GM18867 (cell line): ENCODE data around the gene GLI2.

ENCODE experiments used
- ATAC-seq: cut with Tn5 transposase; IDR thresholded peaks from one replicate; pipeline ENCODE4 v1.9.1; 2021; ENCODE audit warnings: mild to moderate bottlenecking, moderate library complexity; ENCODE audit not compliant: unreplicated experiment

The GLI2 gene

DNA sequence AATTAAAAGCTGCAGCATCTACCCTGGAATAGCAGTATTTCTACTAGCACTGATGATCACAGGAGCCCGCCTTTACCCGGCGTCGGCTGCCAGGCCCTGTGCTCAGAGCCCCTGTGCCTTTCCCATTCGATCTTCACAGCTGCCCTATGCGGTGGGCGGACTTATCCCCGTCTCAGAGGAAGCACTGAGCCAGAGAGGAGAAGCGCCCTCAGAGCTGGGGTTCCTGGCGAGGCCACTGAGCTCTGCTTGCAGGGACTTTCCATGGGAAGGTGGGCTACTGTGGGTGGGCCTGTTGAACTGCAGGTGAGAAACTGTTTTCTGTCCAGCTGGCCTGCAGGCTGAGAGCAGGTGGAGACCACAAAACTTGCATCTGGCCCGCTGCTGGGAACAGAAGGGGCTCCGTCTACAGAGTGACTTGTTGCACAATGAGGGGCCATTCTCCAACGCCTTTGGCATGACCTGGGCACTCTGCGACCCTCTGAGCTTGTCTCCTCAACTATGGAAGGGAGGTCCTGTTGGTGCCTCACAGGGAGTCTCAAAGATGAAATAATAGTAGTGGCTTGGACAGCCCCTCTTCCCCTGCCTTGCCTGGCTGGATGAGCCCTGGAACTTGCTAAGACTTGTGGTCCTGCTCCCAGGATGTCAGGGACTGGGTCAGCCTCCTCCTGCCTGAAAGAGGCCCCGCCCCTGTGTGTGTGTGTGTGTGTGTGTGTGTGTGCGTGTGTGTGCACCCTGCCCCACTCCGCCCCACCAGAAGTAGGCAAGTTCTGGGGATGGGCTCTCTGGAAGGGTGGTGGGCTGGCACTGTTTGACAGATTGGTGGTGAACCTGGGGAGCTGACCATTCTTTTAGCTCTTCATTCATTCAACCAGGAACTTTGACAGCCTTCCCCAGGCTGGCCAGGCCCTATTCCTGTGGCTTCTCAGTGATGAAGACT lies 32.7 kb downstream of the GLI2 start:
- no peak for ATAC-seq

DNA sequence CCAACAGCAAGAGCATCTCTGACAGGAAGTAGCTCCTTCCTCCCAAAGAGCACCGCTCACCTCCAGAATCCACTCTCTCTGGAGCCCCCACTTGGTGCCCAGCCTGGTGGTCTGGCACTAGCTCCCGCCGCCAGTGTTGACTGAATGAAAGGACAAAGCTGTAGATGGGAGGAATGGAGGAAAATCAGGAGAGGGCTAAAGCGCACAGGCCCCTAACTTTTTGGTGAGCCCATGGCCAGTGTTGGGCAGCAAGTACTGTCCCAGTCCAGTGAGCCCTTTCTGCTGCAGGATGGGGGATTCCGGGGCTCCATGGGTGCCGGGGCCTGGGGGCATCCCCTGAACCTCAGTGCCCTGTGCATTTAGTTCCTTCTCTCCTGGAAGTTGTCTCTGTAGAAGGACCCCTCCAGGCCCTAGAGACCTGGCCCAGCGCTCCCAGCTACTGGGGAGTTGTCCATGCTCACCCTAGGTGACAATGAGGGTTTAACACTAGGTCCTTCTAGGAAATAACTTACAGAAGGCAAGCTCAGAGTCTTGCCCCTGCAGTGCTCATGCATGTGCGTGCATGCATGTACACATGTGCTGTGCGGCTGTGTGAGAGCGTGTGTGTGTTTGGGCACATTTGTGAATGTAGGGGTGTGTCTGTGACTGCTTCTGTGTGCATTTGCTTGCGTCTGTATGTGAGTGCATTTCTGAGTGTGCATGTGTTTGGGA lies 33.6 kb downstream of the GLI2 start:
- no peak for ATAC-seq

GRCh38 chr2:120769787-120770120 lies 34.1 kb downstream of the GLI2 start:
- ATAC-seq = no peak

DNA sequence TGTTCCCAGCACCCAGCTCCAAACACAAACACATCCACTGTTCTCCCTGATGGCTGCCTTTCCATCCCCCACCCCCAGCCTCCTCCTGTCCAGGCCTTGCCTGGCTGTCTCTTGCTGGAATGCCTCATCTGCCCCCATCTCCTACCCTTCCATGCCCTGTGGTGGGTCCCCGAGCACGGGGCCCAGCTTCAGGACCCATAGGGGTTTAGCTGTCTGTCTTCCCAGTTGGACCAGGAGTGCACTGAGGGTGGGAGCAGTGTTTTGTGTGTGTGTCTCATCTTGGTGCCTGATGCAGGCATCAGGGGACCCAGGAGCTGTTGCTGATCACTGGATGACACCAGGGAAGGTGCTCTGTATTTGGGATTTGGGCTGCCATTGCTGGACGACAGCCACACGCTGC lies 34.5 kb downstream of the GLI2 start:
- ATAC-seq = no peak

DNA sequence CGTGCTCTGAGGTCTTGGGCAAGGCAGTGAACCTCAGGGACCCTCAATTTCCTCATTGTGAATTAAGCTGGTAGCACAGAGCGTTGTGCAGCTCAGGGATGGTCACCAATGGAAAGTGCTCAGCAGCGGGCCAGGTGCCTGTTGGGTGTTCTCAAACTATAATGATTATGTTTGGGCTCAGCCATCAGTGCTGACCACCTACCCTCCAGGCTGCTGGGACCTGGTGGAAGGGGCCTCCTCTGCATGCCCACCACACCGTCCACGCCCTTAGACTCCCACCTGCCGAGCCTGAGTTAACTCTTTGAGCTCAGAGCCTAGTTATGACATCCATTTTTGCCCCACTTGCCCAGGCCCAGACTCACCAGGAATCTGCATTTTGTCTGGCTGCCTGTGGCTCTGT lies 35.0 kb downstream of the GLI2 start:
- ATAC-seq = no peak

- ATAC-seq = no peak
Measured at GRCh38 chr2:120771111-120771780, 35.6 kb downstream of the GLI2 start.

DNA sequence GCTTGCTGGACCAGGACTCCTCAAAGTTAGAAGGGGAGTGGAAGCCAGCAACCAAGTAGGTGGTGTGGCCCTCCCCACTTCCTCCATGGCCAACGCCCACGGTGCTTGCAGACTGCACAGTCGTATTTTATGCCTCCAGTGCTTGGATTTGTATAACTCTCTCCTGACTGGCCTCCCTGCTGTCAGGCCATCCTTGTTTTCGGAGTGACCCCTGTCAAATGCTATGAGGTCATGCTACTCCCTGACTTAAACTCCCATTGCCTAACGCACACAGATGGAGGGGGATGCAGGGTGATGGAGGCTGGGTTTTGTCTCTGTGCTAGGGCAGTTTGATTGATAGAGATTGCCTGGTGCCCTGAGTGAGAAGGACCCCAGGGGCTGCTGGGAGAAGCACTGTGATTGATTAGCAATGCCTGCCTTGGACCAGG lies 36.1 kb downstream of the GLI2 start:
- ATAC-seq = no peak

DNA sequence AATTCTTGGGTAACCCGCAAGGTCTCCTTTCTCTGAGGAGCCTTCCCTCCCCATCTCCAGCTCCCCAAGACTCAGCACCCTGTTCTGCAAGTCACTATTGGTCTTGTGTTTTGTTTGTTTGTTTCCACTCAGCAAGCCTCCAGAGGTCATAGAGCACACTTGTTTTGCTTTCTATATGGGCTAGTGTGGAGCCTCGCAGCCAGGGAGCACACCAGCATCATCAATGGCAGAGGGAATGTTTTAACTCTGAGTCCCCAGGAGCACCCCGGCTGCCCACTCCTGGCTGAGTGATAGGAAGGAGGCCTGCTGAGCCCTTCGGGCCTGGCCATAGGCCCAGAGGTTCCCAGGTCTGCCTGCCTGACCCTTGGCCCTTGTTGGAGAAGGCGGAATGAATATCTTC lies 36.6 kb downstream of the GLI2 start:
- ATAC-seq = no peak

DNA sequence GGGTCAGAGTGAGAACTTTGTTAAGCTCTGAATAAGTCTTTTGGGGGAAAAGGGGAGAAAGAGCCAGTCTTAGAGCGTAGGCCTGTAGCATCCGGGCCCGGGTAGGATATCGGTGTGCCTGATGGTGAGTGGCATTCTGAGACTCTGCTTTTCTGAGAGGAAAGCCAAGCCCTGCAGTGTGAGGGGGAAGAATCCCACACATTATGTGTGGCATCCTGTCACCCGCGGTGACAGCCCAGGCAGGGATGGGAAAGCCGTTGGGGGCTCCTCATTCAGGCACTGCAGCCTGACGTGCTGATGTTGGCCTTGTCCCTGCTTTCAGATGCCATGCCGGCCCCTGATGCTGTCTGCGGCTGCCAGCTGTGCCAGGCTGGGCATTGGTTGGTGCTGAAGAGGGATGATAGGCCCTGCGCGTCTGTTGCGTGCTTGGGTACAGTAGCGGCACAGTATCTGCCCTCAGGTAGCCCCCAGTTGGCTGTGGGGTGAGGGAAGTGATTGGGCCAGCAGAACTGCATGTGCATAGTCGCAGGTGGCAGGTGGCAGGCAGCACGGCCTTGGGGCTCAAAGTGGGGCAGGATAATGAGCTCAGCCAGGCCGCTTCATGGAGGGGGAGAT lies 37.6 kb downstream of the GLI2 start:
- ATAC-seq = no peak

- no peak for ATAC-seq
Measured at GRCh38 chr2:120774557-120775160, 39.0 kb downstream of the GLI2 start.

DNA sequence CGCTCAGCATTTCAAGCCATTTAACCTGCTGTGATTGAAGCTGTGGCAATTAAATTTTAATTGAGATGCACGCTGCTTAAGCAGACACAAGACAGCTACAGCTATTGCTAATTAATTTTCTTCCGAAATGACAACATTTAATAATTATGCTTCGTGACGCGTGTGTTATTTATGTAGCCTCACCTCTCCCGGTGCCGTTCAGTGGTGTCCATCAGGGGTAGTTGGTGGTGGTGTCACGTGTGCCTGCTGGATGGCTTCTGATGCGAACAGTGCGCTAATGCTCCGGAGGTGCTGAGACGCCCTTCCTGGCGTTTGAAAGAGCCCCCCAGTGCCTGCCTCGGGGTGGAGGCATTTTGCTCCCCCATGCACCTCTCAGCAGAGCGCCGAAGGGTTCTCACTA lies 39.5 kb downstream of the GLI2 start:
- ATAC-seq = no peak

- ATAC-seq = no peak
Measured at GRCh38 chr2:120775801-120776589, 40.3 kb downstream of the GLI2 start.

GRCh38 chr2:120776649-120777048 lies 41.0 kb downstream of the GLI2 start:
- ATAC-seq = no peak

DNA sequence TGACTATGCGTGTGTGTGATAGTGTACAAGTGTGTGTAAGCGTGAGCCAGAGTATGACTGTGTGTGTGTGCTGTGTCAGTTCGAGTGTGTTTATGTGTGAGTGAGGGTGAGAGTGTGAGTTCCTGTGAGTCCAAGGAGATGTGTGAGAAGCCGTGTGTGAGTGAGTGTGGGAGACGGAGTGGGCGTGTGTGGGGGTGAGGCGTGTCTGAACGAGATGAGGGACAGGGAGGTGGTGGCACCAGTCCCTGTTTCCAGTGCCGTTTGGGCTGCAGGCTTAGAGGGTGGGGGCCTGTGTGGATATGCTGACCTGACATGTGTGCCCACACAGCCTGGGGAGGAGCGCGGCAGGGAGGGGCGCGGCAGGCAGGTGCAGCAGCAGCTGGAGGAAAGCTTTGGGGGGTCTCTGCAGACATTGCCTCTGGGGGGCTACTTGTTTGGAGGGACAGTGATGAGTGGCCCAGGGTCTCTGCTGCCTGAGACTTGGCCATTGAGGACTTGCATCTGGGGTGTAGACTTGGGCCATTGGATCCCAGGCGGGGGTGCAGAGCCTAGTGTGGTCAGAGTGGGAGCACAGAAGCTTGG lies 41.6 kb downstream of the GLI2 start:
- no peak for ATAC-seq

DNA sequence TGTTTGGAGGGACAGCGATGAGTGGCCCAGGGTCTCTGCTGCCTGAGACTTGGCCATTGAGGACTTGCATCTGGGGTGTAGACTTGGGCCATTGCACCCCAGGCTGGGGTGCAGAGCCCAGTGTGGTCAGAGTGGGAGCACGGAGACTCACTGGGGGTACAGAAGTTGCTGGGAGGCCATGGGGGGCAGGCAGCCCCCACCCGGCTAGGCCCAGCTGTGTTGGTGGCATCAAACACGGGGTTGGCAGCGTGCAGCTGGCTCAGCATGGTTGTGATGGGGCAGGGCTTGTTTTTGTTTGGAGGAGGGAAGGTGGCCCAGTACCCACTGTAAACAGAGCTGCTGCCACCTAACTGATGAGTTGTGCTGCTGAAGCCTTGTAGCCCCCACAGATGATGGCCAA lies 42.1 kb downstream of the GLI2 start:
- ATAC-seq = no peak

DNA sequence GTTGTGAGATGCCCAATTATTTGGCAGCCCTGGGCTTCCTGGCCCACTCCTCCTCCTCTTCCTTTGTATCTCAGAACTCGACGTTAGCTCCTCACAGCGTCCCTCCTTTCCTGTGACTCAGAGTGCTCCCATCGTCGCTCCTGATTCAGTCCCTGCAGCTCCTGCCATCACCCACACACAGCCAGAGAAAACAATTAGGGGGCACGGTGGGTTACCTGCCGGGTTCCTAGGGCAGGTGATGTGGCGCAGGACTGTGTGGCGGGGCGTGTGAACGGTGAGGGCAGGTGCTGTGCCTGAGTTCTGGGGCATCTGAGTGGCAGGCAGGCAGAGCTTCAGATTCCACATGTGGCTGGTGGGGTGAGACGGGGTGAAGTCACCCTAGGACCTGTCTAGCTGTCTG lies 42.6 kb downstream of the GLI2 start:
- no peak for ATAC-seq

DNA sequence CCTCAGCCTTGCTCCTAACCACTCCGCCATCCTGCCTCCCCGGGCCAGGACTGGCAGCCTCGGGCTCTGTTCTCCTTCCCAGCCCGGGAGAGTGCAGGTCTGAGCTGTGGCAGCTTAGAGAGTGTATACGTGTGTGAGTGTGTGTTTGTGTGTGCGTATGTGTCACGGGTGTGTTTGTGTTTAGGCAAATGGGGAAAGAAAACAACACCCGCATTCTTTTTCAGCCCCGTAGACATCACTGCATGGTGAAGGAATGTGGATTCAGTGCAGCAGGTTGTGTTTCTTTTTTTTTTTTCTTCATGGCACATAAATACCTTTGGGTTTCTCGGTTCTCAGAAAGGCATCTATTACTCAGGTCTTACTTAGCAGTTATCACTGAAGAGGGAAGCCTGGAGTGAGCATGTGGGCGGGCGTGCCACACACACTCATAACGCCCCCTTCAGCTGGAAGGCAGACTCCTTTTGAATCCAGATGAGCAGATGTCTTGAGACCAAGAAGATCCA lies 44.2 kb downstream of the GLI2 start:
- no peak for ATAC-seq

GRCh38 chr2:120780402-120780801 lies 44.7 kb downstream of the GLI2 start:
- no peak for ATAC-seq

DNA sequence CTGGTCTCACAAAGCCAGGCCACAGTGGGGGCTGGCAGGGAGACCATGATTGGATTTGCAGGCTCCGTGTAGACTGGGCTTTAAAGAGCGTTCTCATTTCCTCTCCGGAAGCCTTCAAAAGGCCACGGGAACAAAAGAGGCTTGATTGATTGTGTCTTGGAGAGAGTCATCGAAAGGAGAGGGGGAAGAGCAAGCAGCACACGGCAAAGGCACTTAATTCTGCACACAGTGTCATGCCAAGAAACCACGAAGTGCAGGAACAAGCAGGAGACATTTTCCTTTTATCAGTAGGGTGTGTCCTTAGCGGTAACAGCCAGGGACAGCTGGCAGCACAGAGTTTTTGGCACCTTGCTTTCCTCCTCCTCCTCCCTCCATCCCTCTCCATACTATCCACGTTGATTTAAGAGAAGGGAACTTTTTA lies 47.7 kb downstream of the GLI2 start:
- no peak for ATAC-seq

DNA sequence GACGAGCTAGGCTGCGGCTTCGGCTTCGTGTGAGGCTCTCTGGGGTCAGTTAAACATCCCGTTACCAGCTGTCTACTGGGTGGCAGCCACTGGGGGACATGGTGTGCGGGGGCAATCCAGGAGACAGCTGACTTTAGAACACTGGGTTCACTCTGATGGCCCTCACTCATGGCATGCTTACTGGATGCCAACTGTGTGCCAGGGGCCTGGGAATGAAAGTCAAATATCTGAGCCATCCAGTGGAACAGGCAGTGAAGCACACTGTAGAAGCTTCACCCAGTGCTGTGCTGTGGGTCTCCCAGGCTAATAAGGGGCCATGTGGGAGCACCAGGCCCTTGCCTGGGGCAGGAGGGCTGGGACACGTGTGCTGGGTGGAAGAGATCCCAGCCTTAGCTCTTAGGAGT lies 48.3 kb downstream of the GLI2 start:
- no peak for ATAC-seq
